ENCODE results near the gene ADAMTS1. TPM values are rescaled to one million over a fixed set of nuclear protein-coding genes. Genes with fewer than 3 reads are reported as not detected.

Gene ADAMTS1
- total RNA-seq, 1 donor from 2014 or later = 241 TPM

DNA sequence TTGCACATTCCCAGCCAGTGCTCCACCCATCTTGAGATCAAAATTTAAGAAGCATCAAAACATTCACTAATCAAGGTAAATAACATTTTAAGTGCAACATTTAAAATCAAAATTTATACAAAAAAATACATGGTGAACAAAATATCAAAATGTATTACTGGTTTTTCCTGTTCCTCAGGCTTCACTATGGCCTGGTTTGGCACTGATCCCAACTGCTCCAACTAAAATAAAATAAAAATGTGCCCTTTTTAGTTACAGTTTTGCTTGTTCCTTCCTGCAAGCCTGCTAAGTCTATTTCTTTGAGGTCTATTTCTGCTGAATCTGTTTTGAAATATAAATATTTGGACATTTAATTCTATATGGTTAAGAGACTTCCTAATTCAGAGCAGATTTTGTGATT lies 54.9 kb downstream of the ADAMTS1 start:
- Histone ChIP-seq H3K27ac (no peak overlapping the region), H3K4me1 (no peaks in the 10 kb centered on the region), H3K27me3 (no peaks in the 10 kb centered on the region), H3K9me3 (no peaks in the 10 kb centered on the region), H3K4me3 (no peak overlapping the region), H3K36me3 (no peaks in the 10 kb centered on the region)
- TF ChIP-seq POLR2AphosphoS5 (IDR thresholded peaks at IDR 0.05; ENCODE audit: insufficient read depth in 1 of 2, low read depth in 1 of 2) (no peak), POLR2A (IDR thresholded peaks at IDR 0.05) (no peak)
- TF ChIP-seq, protein P1, sequence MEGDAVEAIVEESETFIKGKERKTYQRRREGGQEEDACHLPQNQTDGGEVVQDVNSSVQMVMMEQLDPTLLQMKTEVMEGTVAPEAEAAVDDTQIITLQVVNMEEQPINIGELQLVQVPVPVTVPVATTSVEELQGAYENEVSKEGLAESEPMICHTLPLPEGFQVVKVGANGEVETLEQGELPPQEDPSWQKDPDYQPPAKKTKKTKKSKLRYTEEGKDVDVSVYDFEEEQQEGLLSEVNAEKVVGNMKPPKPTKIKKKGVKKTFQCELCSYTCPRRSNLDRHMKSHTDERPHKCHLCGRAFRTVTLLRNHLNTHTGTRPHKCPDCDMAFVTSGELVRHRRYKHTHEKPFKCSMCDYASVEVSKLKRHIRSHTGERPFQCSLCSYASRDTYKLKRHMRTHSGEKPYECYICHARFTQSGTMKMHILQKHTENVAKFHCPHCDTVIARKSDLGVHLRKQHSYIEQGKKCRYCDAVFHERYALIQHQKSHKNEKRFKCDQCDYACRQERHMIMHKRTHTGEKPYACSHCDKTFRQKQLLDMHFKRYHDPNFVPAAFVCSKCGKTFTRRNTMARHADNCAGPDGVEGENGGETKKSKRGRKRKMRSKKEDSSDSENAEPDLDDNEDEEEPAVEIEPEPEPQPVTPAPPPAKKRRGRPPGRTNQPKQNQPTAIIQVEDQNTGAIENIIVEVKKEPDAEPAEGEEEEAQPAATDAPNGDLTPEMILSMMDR (IDR thresholded peaks at IDR 0.05) = no peak
- no peak for DNase-seq (ENCODE audit: extremely low spot score in 2 of 2)
- intact Hi-C loops (cut with DNase I) = no loop called here

- intact Hi-C loops (cut with DNase I) = no loop called here
- no peak overlapping the region for H3K27ac ChIP-seq
These were observed 56.4 kb downstream of the ADAMTS1 start for GRCh38 chr21:26788790-26789189.

More at GRCh38 chr21:26788790-26789189, 56.4 kb downstream of the ADAMTS1 start:
- Histone ChIP-seq H3K9me3 (no peaks in the 10 kb centered on the region), H3K27me3 (no peaks in the 10 kb centered on the region), H3K4me1 (no peaks in the 10 kb centered on the region), H3K4me3 (no peak overlapping the region), H3K36me3 (no peaks in the 10 kb centered on the region)
- DNase-seq (ENCODE audit: extremely low spot score in 2 of 2) = no peak
- TF ChIP-seq POLR2AphosphoS5 (IDR thresholded peaks at IDR 0.05; ENCODE audit: insufficient read depth in 1 of 2, low read depth in 1 of 2) = no peak
- TF ChIP-seq, protein P1 (IDR thresholded peaks at IDR 0.05) = no peak
- no peak for TF ChIP-seq POLR2A (IDR thresholded peaks at IDR 0.05)

Other genes starting within 250 kb of the ADAMTS1 start
- 20.4 TPM for gene ADAMTS5, start 121.7 kb upstream of the ADAMTS1 start, total RNA-seq

Data from vagina (tissue), 2 donors.